Measurements from ENCODE around the gene KIF3B.
"Not testable (repeated sequence)": the region's sequence is repeated elsewhere in the genome, so short reads cannot be mapped to it uniquely, and the experiment has no call there.

Gene KIF3B

DNA sequence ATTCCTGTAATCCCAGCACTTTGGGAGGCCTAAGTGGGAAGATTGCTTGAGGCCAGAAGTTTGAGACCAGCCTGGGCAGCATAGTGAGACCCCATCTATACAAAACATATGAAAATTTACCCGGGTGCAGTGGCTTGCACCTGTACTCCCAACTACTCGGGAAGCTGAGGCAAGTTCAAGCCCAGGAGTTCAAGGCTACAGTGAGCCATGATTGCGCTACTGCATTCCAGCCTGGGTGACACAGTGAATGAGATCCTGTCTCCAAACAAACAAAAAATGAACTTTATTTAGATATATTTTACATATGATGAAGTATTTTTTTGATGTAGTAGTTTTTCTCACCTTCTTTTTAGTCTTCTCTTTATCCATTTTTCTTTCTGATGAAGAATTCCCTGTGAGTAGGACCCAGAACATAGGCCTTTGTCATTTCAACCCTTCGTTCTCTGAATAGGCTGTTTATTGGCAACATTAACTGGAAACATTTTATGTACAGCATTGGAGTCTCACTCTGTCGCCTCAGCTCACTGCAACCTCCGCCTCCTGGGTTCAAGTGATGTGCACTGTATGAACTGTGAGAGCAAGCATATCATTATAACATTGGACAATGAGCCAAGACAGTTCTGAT, 10.9 kb downstream of the KIF3B start:
- in situ Hi-C loops (cut with HindIII; ENCODE audit: low pct_ligation_motif_present, low pct_unique_long_range_greater_than_20kb, low sequenced_read_pairs) = no loop called here
- DNase-seq = no peak

DNA sequence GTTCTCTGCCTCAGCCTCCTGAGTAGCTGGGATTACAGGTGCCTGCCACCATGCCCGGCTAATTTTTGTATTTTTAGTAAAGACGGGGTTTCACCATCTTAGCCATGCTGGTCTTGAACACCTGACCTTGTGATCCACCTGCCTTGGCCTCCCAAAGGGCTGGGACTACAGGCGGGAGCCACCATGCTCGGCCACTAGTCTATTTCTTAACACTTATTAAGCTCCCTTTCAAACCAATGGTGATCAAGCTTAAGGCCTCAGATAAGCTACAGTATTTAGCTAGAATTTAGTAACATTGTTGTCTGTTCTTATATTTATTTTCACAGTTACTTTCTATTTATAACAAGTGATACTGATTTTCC, 11.8 kb downstream of the KIF3B start:
- in situ Hi-C loops (cut with HindIII; ENCODE audit: low pct_ligation_motif_present, low pct_unique_long_range_greater_than_20kb, low sequenced_read_pairs); DNase-seq: not testable (repeated sequence)

DNA sequence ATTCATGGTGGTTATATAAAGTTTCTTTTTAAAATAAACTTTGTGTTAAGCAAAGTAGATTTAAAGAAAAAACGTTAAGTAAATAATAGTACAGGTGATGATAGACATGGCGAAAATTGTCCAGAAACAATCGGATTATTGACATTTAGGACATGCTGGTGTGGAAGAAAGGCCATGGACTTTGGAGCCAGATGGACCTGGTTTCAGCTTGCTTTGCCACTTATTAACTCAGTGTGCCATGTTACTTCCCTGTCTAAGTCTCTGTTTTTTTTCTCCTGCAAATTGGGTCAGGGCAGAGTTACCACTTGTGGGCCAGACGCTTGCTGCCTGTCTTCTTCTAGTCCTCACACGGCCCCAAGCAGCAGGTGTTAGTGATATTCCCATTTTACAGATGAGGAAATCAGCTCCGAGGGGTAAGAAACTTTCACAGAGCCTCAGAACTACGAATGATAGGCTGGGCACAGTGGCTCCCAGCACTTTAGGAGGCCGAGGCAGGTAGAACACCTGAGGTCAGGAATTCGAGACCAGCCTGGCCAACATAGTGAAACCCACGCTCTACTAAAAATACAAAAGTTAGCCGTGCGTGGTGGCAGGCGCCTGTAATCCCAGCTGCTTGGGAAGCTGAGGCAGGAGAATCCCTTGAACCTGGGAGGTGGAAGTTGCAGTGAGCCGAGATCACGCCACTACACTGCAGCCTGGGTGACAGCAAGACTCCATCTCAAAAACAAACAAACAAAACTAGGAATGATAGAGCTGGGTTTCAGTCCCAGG, 12.4 kb downstream of the KIF3B start:
- DNase-seq = no peak
- in situ Hi-C loops (cut with HindIII; ENCODE audit: low pct_ligation_motif_present, low pct_unique_long_range_greater_than_20kb, low sequenced_read_pairs) = no loop called here

DNA sequence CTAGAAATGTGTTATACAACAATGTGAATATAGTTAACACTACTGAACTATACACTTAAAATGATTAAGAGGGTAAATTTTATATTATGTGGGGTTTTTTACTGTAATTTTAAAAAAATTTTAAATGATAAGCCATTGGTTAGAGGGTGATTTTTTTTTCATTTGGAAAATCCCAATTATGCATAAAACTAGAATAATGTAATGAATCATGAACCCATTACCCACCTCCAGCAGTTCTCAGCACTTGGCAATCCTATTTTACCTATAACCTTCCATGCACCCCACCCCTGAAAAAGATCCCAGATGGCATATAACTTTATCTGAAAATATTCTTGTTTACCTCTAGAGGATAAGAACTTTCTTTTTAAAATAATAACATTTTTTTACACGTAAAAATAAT, 13.7 kb downstream of the KIF3B start:
- no peak for DNase-seq
- in situ Hi-C loops (cut with HindIII; ENCODE audit: low pct_ligation_motif_present, low pct_unique_long_range_greater_than_20kb, low sequenced_read_pairs) = no loop called here

DNA sequence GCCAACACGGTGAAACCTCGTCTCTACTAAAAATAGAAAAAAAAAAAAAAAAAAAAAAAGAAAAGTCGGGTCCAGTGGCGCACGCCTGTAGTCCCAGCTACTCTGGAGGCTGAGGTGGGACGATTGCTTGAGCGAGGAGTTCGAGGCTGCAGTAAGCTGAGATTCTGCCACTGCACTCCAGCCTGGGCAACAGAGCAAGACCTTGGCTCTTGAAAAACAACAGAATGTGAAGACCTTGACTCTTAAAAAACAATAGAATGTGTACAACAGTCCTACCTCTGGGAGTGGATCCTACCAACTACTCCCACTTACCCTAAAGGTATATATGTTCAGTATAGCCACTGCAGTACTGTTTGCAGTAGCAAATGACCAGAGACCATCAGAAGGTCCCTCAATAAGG, 15.1 kb downstream of the KIF3B start:
- no peak for DNase-seq
- in situ Hi-C loops (cut with HindIII; ENCODE audit: low pct_ligation_motif_present, low pct_unique_long_range_greater_than_20kb, low sequenced_read_pairs) = no loop called here

DNA sequence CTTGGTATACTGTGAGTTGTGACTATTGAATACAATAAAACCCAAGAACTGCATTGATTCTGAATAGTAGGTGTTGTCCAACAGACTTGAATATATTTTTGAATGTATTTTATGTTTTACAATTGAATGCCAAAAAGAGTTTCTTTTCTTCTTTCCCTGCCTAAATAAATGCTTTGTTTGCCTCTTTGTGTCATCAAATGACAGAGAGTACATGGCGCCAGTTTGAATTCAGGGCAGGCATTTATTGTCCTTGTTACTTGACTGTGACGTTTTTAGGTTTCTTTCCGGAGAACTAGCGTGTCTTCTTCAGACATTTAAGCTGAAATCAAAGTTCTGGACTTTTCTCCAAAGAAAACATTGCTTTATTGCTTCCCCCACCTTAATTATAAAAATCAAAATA, 16.6 kb downstream of the KIF3B start:
- in situ Hi-C loops (cut with HindIII; ENCODE audit: low pct_ligation_motif_present, low pct_unique_long_range_greater_than_20kb, low sequenced_read_pairs) = no loop called here
- no peak for DNase-seq

DNA sequence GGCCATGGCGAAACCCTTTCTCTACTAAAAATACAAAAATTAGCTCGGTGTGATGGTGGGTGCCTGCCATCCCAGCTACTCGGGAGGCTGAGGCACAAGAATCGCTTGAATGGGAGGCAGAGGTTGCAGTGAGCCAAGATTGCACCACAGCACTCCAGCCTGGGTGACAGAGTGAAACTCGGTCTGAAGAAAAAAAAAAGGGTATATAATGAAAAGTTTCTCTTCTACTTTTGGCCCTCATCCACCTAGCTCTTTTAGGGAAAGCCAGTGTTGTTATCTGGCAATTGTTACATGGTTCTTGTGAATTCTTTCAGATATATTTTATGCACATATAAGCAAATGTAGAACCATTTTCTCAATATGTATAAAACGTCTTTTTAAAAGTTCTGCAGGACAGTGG, 19.0 kb downstream of the KIF3B start:
- in situ Hi-C loops (cut with HindIII; ENCODE audit: low pct_ligation_motif_present, low pct_unique_long_range_greater_than_20kb, low sequenced_read_pairs) = no loop called here
- no peak for DNase-seq

DNA sequence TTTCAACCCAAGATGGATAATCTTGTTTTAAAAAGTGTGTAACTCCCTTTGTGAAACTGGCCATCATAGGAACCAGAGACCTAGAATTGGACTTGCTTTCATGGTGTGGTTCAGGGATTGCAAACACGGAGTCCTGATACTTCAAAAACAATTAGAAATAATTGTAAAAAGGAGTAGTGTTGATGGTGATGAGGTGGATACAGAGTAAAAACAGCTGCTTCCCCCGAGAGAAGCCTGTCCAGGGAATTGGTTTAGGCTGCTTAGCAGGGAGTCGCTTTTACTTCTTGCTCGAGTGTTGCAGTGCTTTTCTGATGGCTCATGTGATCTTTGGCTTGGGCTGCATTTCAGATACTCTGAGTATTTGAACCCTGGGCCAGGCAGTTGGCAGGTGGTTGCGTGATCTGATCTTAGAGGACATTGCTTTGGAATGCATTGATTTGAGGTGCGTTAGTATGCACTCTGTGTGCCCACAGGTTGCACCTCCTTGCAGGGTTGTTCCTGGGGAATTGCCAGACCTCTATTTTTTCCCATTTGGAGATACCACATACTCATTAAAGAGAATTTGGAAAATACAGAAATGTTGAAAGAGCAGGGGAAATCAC, 19.5 kb downstream of the KIF3B start:
- DNase-seq = no peak
- in situ Hi-C loops (cut with HindIII; ENCODE audit: low pct_ligation_motif_present, low pct_unique_long_range_greater_than_20kb, low sequenced_read_pairs) = no loop called here

DNA sequence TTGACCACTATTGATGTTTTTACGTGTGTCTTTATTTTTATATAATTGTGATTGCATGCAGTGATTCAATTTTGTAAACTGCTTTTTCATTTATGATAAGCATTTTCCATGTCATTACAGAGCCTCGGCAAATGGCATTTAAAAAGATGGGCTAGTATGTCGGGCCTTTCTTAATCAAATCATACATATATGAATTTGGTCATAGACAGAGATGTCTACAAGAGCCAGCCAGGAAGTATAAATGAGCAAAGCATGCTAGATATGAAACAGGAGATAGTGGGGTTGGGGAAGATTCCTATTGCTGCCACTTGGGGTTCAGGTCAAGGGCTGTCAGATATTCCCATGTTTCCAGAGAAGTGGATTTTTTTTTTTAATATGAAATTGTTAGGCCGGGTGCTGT, 20.0 kb downstream of the KIF3B start:
- no peak for DNase-seq
- in situ Hi-C loops (cut with HindIII; ENCODE audit: low pct_ligation_motif_present, low pct_unique_long_range_greater_than_20kb, low sequenced_read_pairs) = no loop called here

DNA sequence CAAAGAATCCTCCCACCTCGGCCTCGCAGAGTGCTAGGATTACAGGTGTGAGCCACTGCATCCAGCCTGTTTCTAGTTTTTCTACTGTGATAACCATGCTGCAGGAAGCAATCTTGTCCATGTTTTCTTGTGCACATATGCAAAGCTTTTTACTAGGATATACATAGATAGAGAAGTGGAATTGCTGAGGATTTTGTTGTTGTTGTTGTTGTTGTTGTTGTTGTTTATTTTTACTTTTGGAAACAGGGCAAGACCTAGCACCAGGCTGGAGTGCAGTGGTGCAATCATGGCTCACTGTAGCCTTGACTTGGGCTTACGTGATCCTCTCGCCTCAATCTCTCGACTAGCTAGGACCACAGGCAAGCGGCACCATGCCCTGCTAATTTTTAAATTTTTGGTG, 23.2 kb downstream of the KIF3B start:
- no peak for DNase-seq
- in situ Hi-C loops (cut with HindIII; ENCODE audit: low pct_ligation_motif_present, low pct_unique_long_range_greater_than_20kb, low sequenced_read_pairs) = no loop called here

DNA sequence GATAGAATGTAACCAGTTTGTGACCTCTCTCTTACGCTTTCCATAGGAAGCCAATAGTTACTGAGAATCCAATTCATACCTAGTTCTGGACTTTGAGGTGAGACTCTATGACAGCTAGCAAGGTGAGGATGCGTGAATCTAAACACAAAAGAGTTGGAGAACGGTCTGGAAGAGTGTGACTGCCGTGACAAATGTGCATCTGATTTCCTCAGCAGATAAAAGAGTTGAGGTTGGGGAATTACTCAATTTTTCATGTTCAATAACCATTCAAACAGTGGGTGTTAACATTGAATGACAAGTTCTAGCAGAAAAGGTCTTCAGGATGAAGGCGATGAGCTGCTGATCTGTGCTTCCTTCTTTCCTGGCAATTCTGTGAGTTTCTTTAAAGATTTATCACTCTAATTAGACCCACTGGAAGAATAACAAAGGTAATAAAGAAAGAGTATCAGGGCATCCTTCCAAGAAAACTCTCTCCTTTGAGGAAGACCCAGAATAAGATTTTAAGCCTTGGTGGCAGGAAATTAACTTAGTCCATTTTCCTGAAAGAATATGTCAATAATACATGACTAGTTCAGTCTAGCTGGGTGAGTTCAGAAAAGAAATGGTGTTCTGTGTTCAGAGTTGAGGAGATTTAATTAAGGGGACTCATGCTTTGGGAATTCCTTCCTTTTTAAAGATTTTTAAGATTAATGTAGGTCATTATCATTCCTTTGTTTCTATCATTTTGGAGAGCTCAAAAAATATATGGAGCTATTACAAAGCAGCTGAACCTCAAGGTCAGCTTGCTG, 24.5 kb downstream of the KIF3B start:
- in situ Hi-C loops (cut with HindIII; ENCODE audit: low pct_ligation_motif_present, low pct_unique_long_range_greater_than_20kb, low sequenced_read_pairs) = no loop called here
- DNase-seq = no peak

DNA sequence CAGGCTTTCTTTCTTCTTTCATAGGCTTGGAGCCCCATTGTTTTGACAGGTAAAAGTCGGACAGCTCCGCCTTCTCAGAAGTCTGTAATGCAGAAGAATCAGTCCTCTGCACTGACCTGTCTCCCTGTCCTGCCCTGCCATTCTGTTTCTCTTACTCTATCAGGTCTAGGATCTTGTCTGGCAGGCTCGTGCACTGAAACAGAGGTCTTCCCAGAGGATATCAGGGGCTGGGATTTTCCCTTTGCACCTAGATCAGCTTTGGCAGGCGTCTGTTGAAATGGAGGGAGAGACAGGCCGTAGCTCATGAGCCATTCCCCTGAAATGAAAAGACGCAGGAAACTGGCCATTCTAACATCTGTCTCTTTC, 25.0 kb downstream of the KIF3B start:
- in situ Hi-C loops (cut with HindIII; ENCODE audit: low pct_ligation_motif_present, low pct_unique_long_range_greater_than_20kb, low sequenced_read_pairs) = no loop called here
- no peak for DNase-seq

DNA sequence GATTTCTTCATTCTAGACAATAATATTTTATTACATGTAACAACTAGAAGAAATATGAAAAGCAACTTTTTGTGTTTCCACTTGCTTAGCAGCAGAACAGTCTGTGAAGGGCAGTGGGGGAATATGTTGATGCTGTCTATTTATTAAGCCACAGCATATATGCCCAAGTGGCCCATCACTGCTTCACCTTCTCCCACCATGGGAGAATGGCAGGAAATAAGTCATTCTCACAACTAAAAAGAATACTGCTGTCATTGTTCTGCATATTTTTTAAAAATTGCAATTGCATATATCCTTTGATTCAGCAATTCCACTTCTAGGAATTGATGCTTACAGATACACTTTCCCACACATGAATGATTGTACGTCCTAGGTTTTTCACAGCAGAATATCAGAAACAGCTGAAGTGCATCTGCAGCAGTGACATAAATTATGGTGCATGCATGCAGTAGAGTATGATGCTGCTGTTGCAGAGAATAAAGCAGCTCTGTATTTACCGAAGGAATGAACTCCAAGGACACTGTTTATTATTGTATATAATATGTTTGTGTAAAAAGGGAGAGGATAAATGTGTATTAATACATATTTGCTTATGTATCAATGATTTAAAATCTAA, 26.8 kb downstream of the KIF3B start:
- no peak for DNase-seq
- in situ Hi-C loops (cut with HindIII; ENCODE audit: low pct_ligation_motif_present, low pct_unique_long_range_greater_than_20kb, low sequenced_read_pairs) = no loop called here

DNA sequence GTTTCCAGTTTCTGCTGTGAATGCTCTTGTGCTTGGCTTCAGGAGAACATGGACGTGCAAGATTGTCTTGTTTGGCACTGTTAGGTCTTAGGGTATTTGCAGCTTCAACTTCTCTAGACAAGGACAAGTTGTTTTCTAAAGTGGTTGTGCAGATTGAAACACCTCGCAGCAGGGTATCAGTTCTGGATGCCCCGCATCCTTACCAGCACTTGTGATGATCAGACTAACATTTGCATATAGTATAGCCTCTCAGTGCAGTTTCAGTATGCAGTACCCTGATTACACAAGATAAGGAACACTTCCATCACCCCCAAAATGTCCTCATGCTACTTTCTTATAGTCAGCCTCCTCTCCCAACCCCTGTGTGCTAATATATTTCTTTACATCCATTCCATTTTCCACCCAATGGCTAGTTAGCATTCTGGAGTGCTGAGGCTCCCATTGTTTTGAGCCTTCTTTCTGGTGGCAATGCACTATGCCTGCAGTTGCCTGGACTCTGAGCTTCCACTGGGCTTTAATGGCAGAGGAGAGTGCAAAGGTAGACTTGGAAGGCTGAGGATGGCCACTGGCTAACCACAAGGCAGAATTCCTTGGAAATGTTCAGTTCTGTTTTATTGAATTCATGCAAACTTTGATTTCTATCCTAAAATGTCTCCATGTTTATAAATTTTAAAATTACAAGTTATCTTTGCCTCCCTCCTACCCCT, 35.4 kb downstream of the KIF3B start:
- in situ Hi-C loops (cut with HindIII; ENCODE audit: low pct_ligation_motif_present, low pct_unique_long_range_greater_than_20kb, low sequenced_read_pairs) = no loop called here
- no peak for DNase-seq

DNA sequence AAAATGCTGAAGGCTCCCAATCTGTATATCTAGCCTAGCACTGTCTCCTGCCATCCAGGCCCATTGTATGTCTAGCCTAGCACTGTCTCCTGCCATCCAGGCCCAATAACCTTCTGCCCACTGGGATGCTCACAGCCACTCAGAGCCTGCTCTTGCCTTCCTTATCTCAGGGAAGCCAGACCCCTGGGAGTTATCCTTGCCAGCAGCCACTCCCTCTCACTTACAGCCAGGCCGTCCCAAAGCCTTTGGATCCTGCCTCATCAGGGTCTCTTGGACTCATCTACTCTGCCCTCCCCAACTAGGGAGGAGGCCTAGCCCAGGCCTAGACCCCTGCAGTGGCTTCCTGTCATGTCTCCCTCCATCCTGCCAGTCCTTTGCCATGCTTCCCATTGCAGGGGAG, 37.3 kb downstream of the KIF3B start:
- in situ Hi-C loops (cut with HindIII; ENCODE audit: low pct_ligation_motif_present, low pct_unique_long_range_greater_than_20kb, low sequenced_read_pairs) = no loop called here
- no peak for DNase-seq

DNA sequence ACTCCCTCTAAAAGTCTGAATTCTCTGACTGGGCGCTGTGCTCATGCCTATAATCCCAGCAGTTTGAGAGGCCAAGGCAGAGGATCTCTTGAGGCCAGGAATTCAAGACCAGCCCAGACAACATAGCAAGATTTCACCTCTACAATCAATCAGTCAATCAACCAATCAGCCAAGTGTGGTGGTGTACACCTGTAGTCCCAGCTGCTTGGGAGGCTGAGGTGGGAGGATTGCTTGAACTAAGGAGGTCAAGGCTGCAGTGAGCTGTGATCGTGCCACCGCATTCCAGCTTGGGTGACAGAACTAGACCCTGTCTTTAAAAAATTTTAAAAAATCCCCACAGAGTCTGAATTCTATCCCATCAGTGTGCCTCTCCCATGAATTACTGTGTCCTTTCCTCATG, 37.9 kb downstream of the KIF3B start:
- no peak for DNase-seq
- in situ Hi-C loops (cut with HindIII; ENCODE audit: low pct_ligation_motif_present, low pct_unique_long_range_greater_than_20kb, low sequenced_read_pairs) = no loop called here

DNA sequence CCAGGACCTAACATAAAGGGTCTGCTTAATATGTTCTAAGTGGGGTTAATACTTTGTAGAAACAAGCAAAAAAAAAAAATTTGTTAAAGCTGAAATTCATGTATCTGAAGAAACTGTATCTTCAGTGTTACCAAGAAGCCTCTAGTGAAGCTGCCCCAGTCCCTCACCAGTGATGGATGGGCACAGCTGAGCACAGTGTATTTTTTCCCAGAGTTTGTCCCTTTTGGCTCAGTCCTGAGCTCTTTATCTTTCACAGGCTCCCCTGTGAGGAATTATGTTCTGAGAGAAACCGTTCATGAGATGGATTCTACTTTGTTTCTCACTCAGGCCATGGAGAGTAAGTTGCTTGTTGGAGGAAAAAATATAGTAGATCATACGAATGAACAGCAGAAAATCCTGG, 38.4 kb downstream of the KIF3B start:
- in situ Hi-C loops (cut with HindIII; ENCODE audit: low pct_ligation_motif_present, low pct_unique_long_range_greater_than_20kb, low sequenced_read_pairs) = no loop called here
- DNase-seq = no peak

DNA sequence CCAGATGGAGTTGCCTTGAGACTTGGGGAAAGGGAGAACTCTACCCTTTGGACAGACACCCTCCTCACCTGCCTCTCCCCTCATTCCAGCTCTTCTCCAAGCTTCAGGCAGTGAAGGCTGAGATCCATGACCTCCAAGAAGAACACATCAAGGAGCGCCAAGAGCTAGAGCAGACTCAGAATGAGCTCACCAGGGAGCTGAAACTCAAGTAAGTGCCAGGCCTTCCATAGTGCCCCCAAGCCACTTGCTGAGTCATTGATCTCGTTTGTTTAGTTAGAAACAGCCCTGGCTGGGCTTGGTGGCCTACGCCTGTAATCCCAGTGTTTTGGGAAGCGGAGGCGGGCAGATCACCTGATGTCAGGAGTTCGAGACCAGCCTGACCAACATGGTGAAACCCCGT, 39.2 kb downstream of the KIF3B start:
- in situ Hi-C loops (cut with HindIII; ENCODE audit: low pct_ligation_motif_present, low pct_unique_long_range_greater_than_20kb, low sequenced_read_pairs) = no loop called here
- DNase-seq = no peak

DNA sequence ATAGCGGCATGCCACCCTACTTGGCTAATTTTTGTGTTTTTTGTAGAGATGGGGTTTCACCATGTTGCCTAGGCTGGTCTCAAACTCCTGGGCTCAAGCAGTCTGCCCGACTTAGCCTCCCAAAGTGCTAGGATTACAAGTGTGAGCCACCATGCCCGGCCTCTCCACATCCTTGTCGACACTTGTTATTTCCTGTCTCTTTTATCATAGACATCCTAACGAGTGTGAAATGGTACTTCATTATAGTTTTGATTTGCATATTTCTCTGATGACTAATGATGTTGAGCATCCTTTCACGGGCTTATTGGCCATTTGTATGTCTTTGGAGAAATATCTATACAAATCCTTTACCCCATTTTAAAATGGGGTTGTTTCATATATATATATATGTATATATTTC, 41.6 kb downstream of the KIF3B start:
- in situ Hi-C loops (cut with HindIII; ENCODE audit: low pct_ligation_motif_present, low pct_unique_long_range_greater_than_20kb, low sequenced_read_pairs) = no loop called here
- DNase-seq = no peak
